HG03378 (cell line): ENCODE data around the gene CHST11.

ENCODE experiments used
- ATAC-seq: cut with Tn5 transposase; IDR thresholded peaks from one replicate; pipeline ENCODE4 v1.9.1; 2021; ENCODE audit warnings: mild to moderate bottlenecking, moderate library complexity; ENCODE audit not compliant: unreplicated experiment

CHST11 gene

DNA sequence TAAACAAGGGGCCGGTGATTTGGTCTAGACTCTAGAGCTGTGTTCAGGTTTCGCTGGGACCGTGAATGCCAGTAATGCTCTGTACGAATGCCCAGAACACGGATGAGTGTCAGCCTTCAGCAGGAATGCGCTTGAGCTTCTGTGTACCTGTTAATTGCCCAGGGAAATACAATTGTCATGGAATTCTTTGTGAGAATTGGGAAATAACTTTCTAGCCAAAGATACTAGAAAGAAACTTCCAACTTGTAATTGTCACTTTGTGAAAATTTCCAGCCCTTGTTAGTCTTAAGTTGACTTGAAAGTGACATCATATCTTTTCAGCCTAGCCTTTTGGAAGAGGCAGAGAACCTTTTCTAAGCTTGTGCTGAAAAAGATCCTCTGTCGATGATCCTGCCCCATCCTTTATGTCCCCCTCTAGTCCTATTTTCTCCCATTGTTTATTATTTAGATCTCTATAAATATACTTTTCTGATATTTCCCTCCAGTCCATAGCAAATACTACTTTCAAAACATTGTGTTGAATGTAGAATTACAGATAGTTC is 2.7 kb downstream of the CHST11 start:
- no peak for ATAC-seq

- ATAC-seq, result no peak
Observed at GRCh38 chr12:104460041-104460719, 3.4 kb downstream of the CHST11 start.

DNA sequence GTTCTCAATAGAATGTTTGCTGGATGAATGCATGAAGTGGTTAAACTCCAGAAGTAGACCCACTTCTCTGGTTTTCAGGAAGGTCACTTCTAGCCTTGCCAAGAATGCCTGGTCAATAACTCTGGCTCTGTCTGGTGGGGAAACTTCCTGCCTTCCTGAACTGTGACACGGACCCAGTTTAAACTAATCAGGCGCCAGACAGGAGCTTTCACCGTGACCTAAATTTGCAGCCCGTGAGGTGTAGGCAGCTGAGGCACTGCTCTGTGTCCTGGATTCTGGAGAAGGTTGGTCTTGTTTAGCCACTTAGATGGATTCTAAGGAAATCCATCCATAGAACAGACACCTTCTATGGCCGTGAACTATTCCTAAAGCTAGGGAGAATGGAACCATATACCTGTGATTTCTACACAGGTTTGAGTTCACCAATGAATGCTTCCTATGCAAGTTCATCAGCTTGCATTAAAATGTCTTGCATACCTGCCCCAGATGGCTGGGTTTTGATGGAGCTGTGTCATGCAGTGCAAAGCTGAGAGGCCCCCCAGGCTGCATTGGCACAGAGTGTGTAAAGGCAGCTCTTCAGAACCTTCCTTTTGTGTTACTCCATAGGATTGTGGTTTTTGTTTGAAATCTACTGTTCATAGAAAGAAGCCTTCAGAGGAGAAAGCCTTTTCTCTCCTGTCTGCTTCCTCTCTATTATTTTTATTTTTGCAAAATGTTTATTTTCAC is 4.4 kb downstream of the CHST11 start:
- no peak for ATAC-seq

DNA sequence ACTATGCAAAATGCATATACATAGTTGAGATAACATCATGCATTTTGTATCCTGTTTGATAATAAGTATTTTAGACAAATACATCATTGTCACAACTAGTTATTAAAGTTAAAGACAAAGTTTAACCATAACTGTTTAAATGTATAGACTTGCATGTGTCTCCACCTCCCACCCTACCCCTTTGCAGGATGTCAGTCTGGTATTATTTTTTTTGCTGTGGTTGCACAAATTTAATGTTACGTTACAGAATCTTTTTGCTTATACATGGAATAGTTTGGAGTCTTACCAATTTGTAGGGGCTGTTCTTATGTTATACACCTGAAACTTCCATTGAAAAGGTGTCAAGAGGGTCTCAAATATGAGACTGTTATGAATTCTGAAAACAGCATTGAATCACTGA is 5.6 kb downstream of the CHST11 start:
- no peak for ATAC-seq

- peak; percentile 65 for ATAC-seq
Observed at GRCh38 chr12:104462931-104463339, 6.2 kb downstream of the CHST11 start.

GRCh38 chr12:104463368-104463767 is 6.6 kb downstream of the CHST11 start:
- no peak for ATAC-seq

- ATAC-seq, result no peak
Observed at GRCh38 chr12:104464899-104465298, 8.2 kb downstream of the CHST11 start.

- no peak for ATAC-seq
Observed at GRCh38 chr12:104466709-104467345, 10.1 kb downstream of the CHST11 start.

GRCh38 chr12:104467346-104467837 is 10.6 kb downstream of the CHST11 start:
- no peak for ATAC-seq

GRCh38 chr12:104468371-104468770 is 11.6 kb downstream of the CHST11 start:
- no peak for ATAC-seq

GRCh38 chr12:104469066-104469465 is 12.3 kb downstream of the CHST11 start:
- no peak for ATAC-seq

GRCh38 chr12:104469523-104469922 is 12.8 kb downstream of the CHST11 start:
- no peak for ATAC-seq

DNA sequence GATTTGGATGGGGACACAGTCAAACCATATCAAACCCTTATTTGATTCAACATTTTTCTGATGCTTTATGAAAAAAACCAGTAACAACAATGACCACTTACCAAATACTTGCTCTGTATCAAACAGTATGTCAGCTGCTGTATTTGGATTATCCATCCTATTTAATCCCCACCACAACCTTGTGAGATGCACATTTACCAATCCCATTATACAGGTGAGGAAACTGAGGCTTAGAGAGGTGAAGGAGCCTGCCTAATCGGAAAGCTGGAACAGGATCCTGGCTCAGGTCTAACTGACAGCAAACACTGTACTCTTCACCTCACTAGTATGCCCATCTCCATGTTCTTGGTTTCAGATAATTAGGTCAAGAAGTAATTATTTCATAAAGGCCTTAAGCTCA is 13.8 kb downstream of the CHST11 start:
- ATAC-seq, result no peak

- ATAC-seq, result no peak
Observed at GRCh38 chr12:104471336-104471735, 14.6 kb downstream of the CHST11 start.

GRCh38 chr12:104472748-104473147 is 16.0 kb downstream of the CHST11 start:
- no peak for ATAC-seq

DNA sequence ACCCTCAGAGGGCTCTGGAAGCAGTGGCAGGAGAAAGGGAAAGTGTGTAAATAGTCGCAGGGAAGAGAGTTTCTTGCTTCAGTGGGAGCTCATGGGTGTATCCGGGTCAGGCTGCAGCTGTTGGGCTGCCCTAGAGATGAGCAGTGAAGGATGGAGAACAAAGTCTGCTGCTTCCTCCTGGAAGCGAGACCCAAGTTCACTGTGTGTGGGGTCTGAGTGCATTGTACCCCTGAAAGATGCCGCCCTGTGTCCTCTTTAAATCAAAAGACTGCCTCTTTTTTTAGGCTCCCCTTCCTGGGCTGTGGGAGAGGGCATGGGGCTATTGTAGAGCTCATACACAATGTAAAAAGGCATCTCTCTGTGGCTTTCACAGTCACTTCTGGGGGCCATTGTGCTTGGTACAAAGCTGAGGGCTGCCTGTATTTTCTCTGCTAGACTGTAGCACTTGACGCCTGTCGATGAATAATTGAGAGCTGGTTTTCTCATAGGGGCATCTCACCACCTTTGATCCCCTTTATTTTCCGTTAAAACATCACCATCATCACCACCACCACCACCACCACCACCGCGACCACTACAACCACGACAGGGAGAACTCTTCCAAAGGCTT is 16.7 kb downstream of the CHST11 start:
- ATAC-seq, result peak; percentile 44

- ATAC-seq, result no peak
Observed at GRCh38 chr12:104475271-104475670, 18.5 kb downstream of the CHST11 start.

GRCh38 chr12:104477510-104478390 is 21.0 kb downstream of the CHST11 start:
- no peak for ATAC-seq

DNA sequence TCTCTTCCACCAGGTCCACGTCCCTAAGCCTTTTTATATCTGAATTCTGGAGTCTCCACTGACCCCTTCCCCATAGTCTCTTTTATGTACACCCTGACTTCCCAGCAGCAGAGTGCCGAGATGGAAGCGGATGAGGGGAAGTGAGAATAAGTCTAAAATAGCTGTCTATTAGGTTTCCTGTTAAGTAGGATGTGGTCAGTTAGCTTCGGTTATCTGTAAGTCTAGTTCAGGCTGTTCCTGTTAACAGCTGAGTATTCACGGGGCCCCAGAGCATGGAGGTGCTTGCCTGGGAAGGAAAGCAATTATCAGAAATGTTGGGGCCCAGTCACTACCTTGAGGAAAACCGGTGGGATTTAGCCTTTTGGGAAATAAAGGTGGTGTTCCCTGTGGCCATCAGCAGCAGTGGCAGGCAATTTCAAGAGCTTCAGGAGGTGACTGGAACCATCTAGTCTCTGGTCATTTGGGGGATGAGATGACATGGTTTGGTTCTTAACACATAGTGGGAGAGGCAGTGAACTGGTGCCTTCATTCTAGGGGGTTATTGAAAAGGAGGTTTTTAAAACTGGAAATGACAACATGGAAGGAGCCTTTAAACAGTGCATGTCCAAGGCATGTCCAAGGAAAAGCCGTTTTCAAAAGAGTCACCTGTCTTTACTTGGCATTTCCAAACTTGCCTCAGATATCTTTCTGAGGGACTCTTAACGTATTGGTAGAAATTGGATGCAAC is 21.8 kb downstream of the CHST11 start:
- peak; percentile 88 for ATAC-seq
